Endodermal cell (in vitro differentiated cells): Measurements from ENCODE around the gene CCNJL. TPM values are rescaled to one million over a fixed set of nuclear protein-coding genes. Genes with fewer than 3 reads are reported as not detected.

ENCODE experiments used
- DNase-seq: peaks from one replicate; pipeline ENCODE4 v3.0.0-alpha.2; 2017
- H3K27ac ChIP-seq: 2 replicates; pipeline ENCODE4 v1.5.1; 2013; ENCODE audit warnings: mild to moderate bottlenecking, low read depth, low read length, moderate library complexity
- H3K27me3 ChIP-seq: 2 replicates; pipeline ENCODE4 v1.6.1; 2013; ENCODE audit warnings: mild to moderate bottlenecking, low read length, moderate library complexity; ENCODE audit not compliant: insufficient read depth, control insufficient read depth, poor library complexity, severe bottlenecking
- H3K36me3 ChIP-seq: 2 replicates; pipeline ENCODE4 v1.7.0; 2013; ENCODE audit warnings: mild to moderate bottlenecking, low read length, moderate library complexity; ENCODE audit not compliant: control insufficient read depth, insufficient read depth
- H3K4me1 ChIP-seq: one replicate; pipeline ENCODE4 v1.7.0; 2013; ENCODE audit warnings: low read length; ENCODE audit not compliant: control insufficient read depth, insufficient read depth
- H3K4me3 ChIP-seq: 2 replicates; pipeline ENCODE4 v1.5.1; 2013; ENCODE audit warnings: mild to moderate bottlenecking, low read length, moderate library complexity
- H3K9ac ChIP-seq: 2 replicates; pipeline ENCODE4 v1.6.1; 2013; ENCODE audit warnings: mild to moderate bottlenecking, low read length, moderate library complexity; ENCODE audit not compliant: poor library complexity, severe bottlenecking; ENCODE audit errors: extremely low read depth
- H3K9me3 ChIP-seq: 2 replicates; pipeline ENCODE4 v1.6.1; 2013; ENCODE audit warnings: mild to moderate bottlenecking, low read length, moderate library complexity; ENCODE audit not compliant: control insufficient read depth
- H3K27ac Mint-ChIP-seq: 2 replicates; pipeline ENCODE4 v1.8.0; 2020; ENCODE audit warnings: mixed read lengths
- H3K27me3 Mint-ChIP-seq: 2 replicates; pipeline ENCODE4 v1.8.0; 2021; ENCODE audit warnings: mild to moderate bottlenecking, mixed read lengths; ENCODE audit not compliant: insufficient read depth
- H3K36me3 Mint-ChIP-seq: 2 replicates; pipeline ENCODE4 v1.8.0; 2020; ENCODE audit warnings: low read depth, mixed read lengths
- H3K4me1 Mint-ChIP-seq: 2 replicates; pipeline ENCODE4 v1.8.0; 2020; ENCODE audit warnings: mixed read lengths
- H3K4me3 Mint-ChIP-seq: 2 replicates; pipeline ENCODE4 v1.8.0; 2020; ENCODE audit warnings: mild to moderate bottlenecking, moderate library complexity, mixed read lengths
- H3K9me3 Mint-ChIP-seq: 2 replicates; pipeline ENCODE4 v1.8.0; 2020; ENCODE audit warnings: mild to moderate bottlenecking, mixed read lengths
- CTCF ChIP-seq: fragments of 200-600 bp; sonication (generic); conservative IDR thresholded peaks from 2 replicates; pipeline ENCODE4 v1.5.0; 2021; ENCODE audit warnings: antibody characterized with exemption, mild to moderate bottlenecking
- WGBS, 2 experiments: methylation state at CpG; one replicate each; pipeline versions ENCODE4 v1.1.5 to v1.1.7; 2013; ENCODE audit warnings: missing lambda C conversion rate in 2 of 2, mixed read lengths in 1 of 2; ENCODE audit not compliant: insufficient coverage in 1 of 2, insufficient read length in 1 of 2; 5-methylcytosine and 5-hydroxymethylcytosine counted together
- total RNA-seq, 2 donors: library from RNA; stranded (reverse); fragmentation: NEBNext Ultra II Directional in 1 of 2; extraction: Animal tissue kit (Norgen Biotek cat#: 25700) in 1 of 2; gene quantifications; 2 replicates in 1 of 2; 3 replicates in 1 of 2; pipeline ENCODE4 v1.2.1, GENCODE V29; 2021

Gene CCNJL
- total RNA-seq, 2 donors from 2014 or later, result 14.1 to 18.7 TPM

GRCh38 chr5:160310552-160311295 is 1.6 kb downstream of the CCNJL start:
- Mint-ChIP-seq H3K4me1 (peaks cover 28% of the 10 kb centered on the region), H3K36me3 (peaks cover 12% of the 10 kb centered on the region), H3K4me3 (peak overlapping the region; percentile 76), H3K9me3 (no peaks in the 10 kb centered on the region), H3K27ac (no peak overlapping the region), H3K27me3 (peaks cover 2% of the 10 kb centered on the region)
- Histone ChIP-seq H3K4me3 (peak overlapping the region; percentile 89), H3K27me3 (no peaks in the 10 kb centered on the region), H3K36me3 (peaks cover 4% of the 10 kb centered on the region), H3K9me3 (no peaks in the 10 kb centered on the region), H3K9ac (no peak overlapping the region), H3K4me1 (peaks cover 7% of the 10 kb centered on the region), H3K27ac (no peak overlapping the region)
- 80 to 100% methylated on average over 3 to 4 of the region's 4 CpGs for WGBS, 2 experiments
- peak; percentile 65 for DNase-seq
- TF ChIP-seq CTCF, result no peak

- DNase-seq, result no peak
- WGBS, 2 experiments, result 95 to 98% methylated on average over 4 of the region's 4 CpGs
- H3K27ac Mint-ChIP-seq, result no peak overlapping the region
- H3K4me3 Mint-ChIP-seq, result no peak overlapping the region
- H3K9ac ChIP-seq, result no peak overlapping the region
- peaks cover 12% of the 10 kb centered on the region for H3K36me3 Mint-ChIP-seq
- peaks cover 26% of the 10 kb centered on the region for H3K4me1 Mint-ChIP-seq
- H3K27me3 ChIP-seq, result no peaks in the 10 kb centered on the region
- no peak for TF ChIP-seq CTCF
- peaks cover 4% of the 10 kb centered on the region for H3K36me3 ChIP-seq
- no peaks in the 10 kb centered on the region for H3K9me3 Mint-ChIP-seq
- no peak overlapping the region for H3K4me3 ChIP-seq
- H3K27me3 Mint-ChIP-seq, result peaks cover 2% of the 10 kb centered on the region
- H3K9me3 ChIP-seq, result no peaks in the 10 kb centered on the region
- H3K4me1 ChIP-seq, result peaks cover 7% of the 10 kb centered on the region
- no peak overlapping the region for H3K27ac ChIP-seq
Measured at GRCh38 chr5:160310140-160310539, 2.2 kb downstream of the CCNJL start.

GRCh38 chr5:160306696-160307095 is 5.7 kb downstream of the CCNJL start:
- Histone ChIP-seq H3K27me3 (no peaks in the 10 kb centered on the region), H3K27ac (no peak overlapping the region), H3K4me1 (peaks cover 7% of the 10 kb centered on the region), H3K4me3 (no peak overlapping the region), H3K36me3 (peaks cover 4% of the 10 kb centered on the region), H3K9ac (no peak overlapping the region), H3K9me3 (no peaks in the 10 kb centered on the region)
- Mint-ChIP-seq H3K36me3 (peaks cover 18% of the 10 kb centered on the region), H3K4me3 (no peak overlapping the region), H3K27me3 (no peaks in the 10 kb centered on the region), H3K27ac (no peak overlapping the region), H3K4me1 (peaks cover 22% of the 10 kb centered on the region), H3K9me3 (no peaks in the 10 kb centered on the region)
- no peak for DNase-seq
- 69 to 83% methylated on average over 2 to 4 of the region's 4 CpGs for WGBS, 2 experiments
- TF ChIP-seq CTCF, result no peak
